Small intestine (tissue), 7 donors: ENCODE data around the gene PDE4C. TPM values are rescaled to one million over a fixed set of nuclear protein-coding genes. Genes with fewer than 3 reads are reported as not detected.

ENCODE experiments used
- DNase-seq, 2 donors: peaks; one replicate each; pipeline versions ENCODE4 v3.0.0 to v3.0.0-alpha.2; 2013
- FAIRE-seq: peaks from 2 replicates; lab custom pipeline; 2012; peaks lifted over from hg19 to GRCh38; lab: Jason Lieb, UNC
- H3K27ac ChIP-seq, 3 donors: one replicate each; pipeline ENCODE4 v1.5.1; 2013; ENCODE audit warnings: low read length in 2 of 3, mild to moderate bottlenecking in 2 of 3, control low read depth in 1 of 3, inconsistent platforms in 1 of 3, low read depth in 1 of 3, moderate library complexity in 1 of 3
- H3K27me3 ChIP-seq, 3 donors: one replicate each; pipeline ENCODE4 v1.6.1; 2013; ENCODE audit warnings: low read length in 3 of 3, inconsistent platforms in 1 of 3; ENCODE audit not compliant: control insufficient read depth in 3 of 3, insufficient read depth in 3 of 3
- H3K36me3 ChIP-seq, 3 donors: one replicate each; pipeline ENCODE4 v1.6.1; 2013; ENCODE audit warnings: low read length in 3 of 3, inconsistent platforms in 1 of 3, low read depth in 1 of 3, mild to moderate bottlenecking in 1 of 3, moderate library complexity in 1 of 3; ENCODE audit not compliant: control insufficient read depth in 3 of 3, insufficient read depth in 2 of 3
- H3K4me1 ChIP-seq, 3 donors: one replicate each; pipeline ENCODE4 v1.6.1; 2013; ENCODE audit warnings: low read length in 2 of 3, inconsistent platforms in 1 of 3, low read depth in 1 of 3, mild to moderate bottlenecking in 1 of 3, moderate library complexity in 1 of 3; ENCODE audit not compliant: control insufficient read depth in 3 of 3, insufficient read depth in 2 of 3
- H3K4me3 ChIP-seq, 3 donors: one replicate each; pipeline ENCODE4 v1.5.1; 2013; ENCODE audit warnings: low read length in 3 of 3, control low read depth in 1 of 3, inconsistent platforms in 1 of 3, low read depth in 1 of 3, mild to moderate bottlenecking in 1 of 3, moderate library complexity in 1 of 3
- H3K9me3 ChIP-seq, 2 donors: one replicate each; pipeline ENCODE4 v1.6.1; 2013; ENCODE audit warnings: low read depth in 1 of 2, low read length in 1 of 2; ENCODE audit not compliant: control insufficient read depth in 2 of 2, insufficient read depth in 1 of 2
- WGBS, 3 donors: extraction: QIAGEN DNeasy Blood & Tissue Kit; methylation state at CpG; one replicate each; pipeline ENCODE4 v1.1.7; 2013; 5-methylcytosine and 5-hydroxymethylcytosine counted together
- polyA plus RNA-seq, 4 donors: library from polyadenylated mRNA; stranded (reverse) in 3 of 4; unstranded in 1 of 4; fragments of 200-250 nt in 3 of 4; fragments of 120-200 nt in 1 of 4; gene quantifications; one replicate each; pipeline versions ENCODE4 v1.2.1 to v1.2.3, GENCODE V29; 2013
- donor health status: healthy with polysubstance abuse.
- donor health status: control.
- donor health status: control.
- donor health status: Bipolar disorder and iron deficiency.
- donor health status: healthy.

PDE4C gene
- polyA plus RNA-seq, 4 donors: 0.52 to 1.1 TPM; not detected in 2

DNA sequence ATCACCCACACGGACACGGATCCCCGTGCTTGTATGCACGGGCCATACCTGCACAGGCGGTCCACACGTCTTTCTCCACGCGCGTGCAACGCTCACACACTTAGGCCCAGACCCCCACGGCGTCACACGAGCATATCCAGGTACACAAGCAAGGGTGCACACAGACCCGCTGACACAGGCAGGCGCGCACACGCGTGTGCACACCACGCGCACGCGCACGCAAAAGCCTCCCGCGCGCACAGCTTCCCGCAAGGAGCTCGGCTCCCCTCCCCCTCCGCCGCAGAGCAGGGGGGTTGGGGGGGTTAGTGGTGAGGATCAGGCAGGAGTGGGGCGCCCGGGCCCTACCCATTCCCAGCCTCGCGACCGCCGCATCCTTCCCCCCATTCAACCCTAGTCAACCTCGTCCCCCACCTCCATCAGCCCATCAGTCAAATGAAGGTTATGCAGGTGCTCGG, 22.8 kb downstream of the PDE4C start:
- WGBS, 3 donors: 0 to 2% (median 1%) methylated on average over 23 to 38 of the region's 38 CpGs
- Histone ChIP-seq H3K4me1 (peaks cover 2 to 22% (median 4%) of the 10 kb centered on the region in 3 donors), H3K4me3 (peak overlapping the region; percentile 33 to 78 (median 53)), H3K27ac (peak overlapping the region in 2 of 3 donors; percentile 46 to 49), H3K36me3 (peaks cover 0 to 13% (median 2%) of the 10 kb centered on the region in 3 donors), H3K27me3 (peaks cover 0 to 9% (median 0%) of the 10 kb centered on the region in 3 donors), H3K9me3 (no peaks in the 10 kb centered on the region)
- peak in 1 of 2 donors; percentile 46 for DNase-seq
- no peak for FAIRE-seq

DNA sequence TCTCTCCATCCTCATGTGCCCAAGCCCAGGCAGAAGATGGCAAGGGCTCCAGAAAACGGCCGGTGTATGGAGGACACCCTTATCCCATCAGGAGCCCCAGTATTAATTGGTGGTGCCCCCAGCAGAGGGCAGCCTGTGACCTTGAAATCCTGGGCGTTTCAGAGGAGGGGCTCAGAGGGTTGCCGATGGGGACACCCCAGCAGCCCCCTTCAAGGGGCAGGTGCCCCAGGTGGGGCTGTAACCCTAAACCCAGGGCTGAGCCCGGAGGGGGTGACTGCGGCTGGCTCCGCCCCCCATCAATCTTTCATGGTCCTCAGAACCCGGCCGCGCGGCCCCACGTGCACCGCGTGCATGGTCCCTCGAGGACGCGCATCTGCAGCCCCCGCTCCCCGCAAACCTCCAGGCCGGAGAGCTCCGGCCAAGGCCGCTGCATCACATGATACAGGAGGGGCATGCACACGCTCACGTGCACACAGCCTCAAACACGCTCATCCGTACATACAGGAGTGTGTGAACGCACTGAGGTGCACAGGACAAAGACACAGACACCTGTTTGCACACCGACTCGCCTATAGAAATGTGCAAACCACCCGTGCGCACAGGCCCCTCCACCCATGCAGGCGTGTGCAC, 23.3 kb downstream of the PDE4C start:
- no peak overlapping the region for H3K27ac ChIP-seq
- no peaks in the 10 kb centered on the region for H3K9me3 ChIP-seq
- H3K4me1 ChIP-seq: peaks cover 2 to 22% (median 4%) of the 10 kb centered on the region in 3 donors
- DNase-seq: peak; percentile 25 to 46
- WGBS, 3 donors: 3 to 5% (median 5%) methylated on average over 30 to 32 of the region's 32 CpGs
- H3K36me3 ChIP-seq: peaks cover 0 to 19% (median 4%) of the 10 kb centered on the region in 3 donors
- H3K27me3 ChIP-seq: peaks cover 0 to 8% (median 0%) of the 10 kb centered on the region in 3 donors
- peak overlapping the region in 2 of 3 donors; percentile 53 to 78 for H3K4me3 ChIP-seq
- FAIRE-seq: no peak

DNA sequence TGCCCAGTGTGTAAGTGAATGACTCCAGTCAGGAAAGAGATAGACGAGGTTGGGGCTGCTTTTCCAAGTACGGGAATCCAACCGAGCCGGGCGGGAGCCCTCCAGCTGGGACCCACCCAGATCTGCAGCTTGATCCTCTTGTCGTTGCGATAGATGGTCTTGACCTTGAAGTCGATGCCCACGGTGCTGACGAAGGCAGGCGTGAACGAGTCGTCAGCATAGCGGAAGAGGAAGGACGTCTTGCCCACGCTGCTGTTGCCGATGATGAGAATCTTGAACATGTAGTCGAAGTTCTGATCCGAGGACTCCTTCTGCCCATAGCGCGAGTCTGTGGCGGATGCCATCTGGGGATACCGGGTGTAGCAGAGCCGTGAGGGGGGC, 23.9 kb downstream of the PDE4C start:
- 84 to 89% (median 88%) methylated on average over 24 of the region's 24 CpGs for WGBS, 3 donors
- Histone ChIP-seq H3K27ac (no peak overlapping the region), H3K9me3 (no peaks in the 10 kb centered on the region), H3K4me3 (peak overlapping the region in 1 of 3 donors; percentile 78), H3K4me1 (peaks cover 2 to 22% (median 4%) of the 10 kb centered on the region in 3 donors), H3K27me3 (peaks cover 0 to 8% (median 0%) of the 10 kb centered on the region in 3 donors), H3K36me3 (peaks cover 0 to 23% (median 4%) of the 10 kb centered on the region in 3 donors)
- no peak for DNase-seq
- FAIRE-seq: no peak

DNA sequence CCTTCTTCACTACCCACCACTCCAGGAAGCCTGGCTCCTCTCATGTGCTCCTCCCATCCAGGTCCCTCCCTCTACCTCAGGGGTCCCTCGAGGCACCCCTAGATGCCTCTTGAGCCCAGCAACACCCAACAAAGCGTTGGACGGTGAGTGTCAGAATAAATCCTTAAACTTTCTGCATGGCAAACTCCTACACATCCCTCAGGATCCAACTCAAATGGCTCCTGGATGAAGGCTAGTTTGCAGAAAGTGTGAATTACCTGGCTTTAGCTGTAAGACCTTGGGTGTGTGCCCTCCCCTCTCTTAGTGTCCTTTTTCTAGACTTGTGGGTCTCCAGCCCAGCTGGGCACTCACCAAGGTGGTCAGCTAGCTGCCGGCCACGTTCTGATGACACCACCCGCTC, 27.9 kb downstream of the PDE4C start:
- WGBS, 3 donors: 88 to 93% (median 92%) methylated on average over 6 of the region's 6 CpGs
- Histone ChIP-seq H3K36me3 (peaks cover 0 to 45% (median 8%) of the 10 kb centered on the region in 3 donors), H3K27me3 (peaks cover 0 to 8% (median 0%) of the 10 kb centered on the region in 3 donors), H3K27ac (no peak overlapping the region), H3K4me3 (no peak overlapping the region), H3K9me3 (no peaks in the 10 kb centered on the region), H3K4me1 (peaks cover 4 to 22% (median 9%) of the 10 kb centered on the region in 3 donors)
- DNase-seq: no peak
- FAIRE-seq: no peak

DNA sequence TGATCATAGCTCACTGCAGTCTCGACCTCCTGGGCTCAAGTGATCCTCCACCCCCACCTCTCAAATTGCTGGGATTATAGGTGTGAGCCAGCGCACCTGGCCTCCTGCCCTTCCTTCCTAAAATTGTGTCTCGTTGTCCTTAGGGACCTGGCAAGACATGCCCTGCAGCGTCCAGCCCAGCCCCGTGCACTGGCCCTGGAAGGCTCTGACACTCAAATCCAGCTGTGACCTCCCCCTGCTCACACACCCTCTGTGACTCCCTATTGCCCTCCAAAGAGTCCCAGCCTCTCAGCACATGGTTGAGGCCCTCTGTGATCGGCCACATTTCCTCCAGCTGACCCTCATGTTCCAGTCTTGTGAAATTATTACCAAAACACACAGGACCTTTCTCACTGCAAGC, 28.3 kb downstream of the PDE4C start:
- H3K9me3 ChIP-seq: no peaks in the 10 kb centered on the region
- DNase-seq (no peak), FAIRE-seq (no peak)
- H3K4me1 ChIP-seq: peaks cover 3 to 18% (median 9%) of the 10 kb centered on the region in 3 donors
- H3K36me3 ChIP-seq: peaks cover 0 to 45% (median 8%) of the 10 kb centered on the region in 3 donors
- WGBS, 3 donors: 75 to 85% (median 75%) methylated on average over 6 of the region's 6 CpGs
- H3K27ac ChIP-seq: no peak overlapping the region
- H3K27me3 ChIP-seq: peaks cover 0 to 4% (median 0%) of the 10 kb centered on the region in 3 donors
- no peak overlapping the region for H3K4me3 ChIP-seq

DNA sequence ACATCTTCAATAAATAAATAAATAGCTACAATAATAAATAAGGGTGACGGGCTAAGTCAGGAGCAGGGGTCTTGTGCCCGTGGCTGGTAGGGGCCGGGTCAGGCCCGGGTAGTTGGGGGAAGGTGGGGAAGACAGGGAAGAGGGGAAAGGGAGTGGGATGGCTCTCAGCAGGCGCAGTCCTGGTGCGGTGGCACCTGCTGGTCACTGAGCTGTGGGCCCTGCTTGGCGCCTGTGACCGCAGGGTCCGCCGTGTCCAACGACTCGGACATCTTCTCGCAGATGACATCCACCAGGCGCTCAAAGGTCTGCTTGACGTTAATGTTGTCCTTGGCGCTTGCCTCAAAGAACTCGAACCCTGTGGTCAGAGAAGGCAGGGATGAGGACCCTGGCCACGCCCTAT, 28.9 kb downstream of the PDE4C start:
- no peak overlapping the region for H3K4me3 ChIP-seq
- peaks cover 3 to 13% (median 9%) of the 10 kb centered on the region in 3 donors for H3K4me1 ChIP-seq
- FAIRE-seq: no peak
- 91 to 93% (median 92%) methylated on average over 18 of the region's 18 CpGs for WGBS, 3 donors
- no peaks in the 10 kb centered on the region for H3K27me3 ChIP-seq
- no peak overlapping the region for H3K27ac ChIP-seq
- no peaks in the 10 kb centered on the region for H3K9me3 ChIP-seq
- peaks cover 0 to 45% (median 8%) of the 10 kb centered on the region in 3 donors for H3K36me3 ChIP-seq
- DNase-seq: no peak

DNA sequence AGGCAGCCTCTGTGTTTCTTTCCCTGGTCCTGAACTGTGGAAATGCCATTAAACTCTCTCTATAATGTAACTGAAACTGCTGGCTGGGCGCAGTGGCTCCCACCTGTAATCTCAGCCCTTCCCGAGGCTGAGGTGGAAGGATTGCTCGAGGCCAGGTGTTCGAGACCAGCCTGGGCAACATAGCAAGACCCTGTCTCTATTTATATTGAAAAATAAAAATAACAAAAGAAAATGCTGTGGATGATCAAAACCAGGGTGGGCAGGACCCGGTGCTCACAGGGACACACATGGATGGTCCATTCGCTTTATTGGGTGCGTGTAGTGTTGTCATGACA, 29.8 kb downstream of the PDE4C start:
- WGBS, 3 donors: 81 to 91% (median 82%) methylated on average over 7 of the region's 7 CpGs
- H3K27me3 ChIP-seq: no peaks in the 10 kb centered on the region
- no peak for DNase-seq
- H3K9me3 ChIP-seq: no peaks in the 10 kb centered on the region
- peaks cover 0 to 45% (median 8%) of the 10 kb centered on the region in 3 donors for H3K36me3 ChIP-seq
- no peak for FAIRE-seq
- no peak overlapping the region for H3K4me3 ChIP-seq
- H3K4me1 ChIP-seq: peaks cover 3 to 20% (median 9%) of the 10 kb centered on the region in 3 donors
- no peak overlapping the region for H3K27ac ChIP-seq

DNA sequence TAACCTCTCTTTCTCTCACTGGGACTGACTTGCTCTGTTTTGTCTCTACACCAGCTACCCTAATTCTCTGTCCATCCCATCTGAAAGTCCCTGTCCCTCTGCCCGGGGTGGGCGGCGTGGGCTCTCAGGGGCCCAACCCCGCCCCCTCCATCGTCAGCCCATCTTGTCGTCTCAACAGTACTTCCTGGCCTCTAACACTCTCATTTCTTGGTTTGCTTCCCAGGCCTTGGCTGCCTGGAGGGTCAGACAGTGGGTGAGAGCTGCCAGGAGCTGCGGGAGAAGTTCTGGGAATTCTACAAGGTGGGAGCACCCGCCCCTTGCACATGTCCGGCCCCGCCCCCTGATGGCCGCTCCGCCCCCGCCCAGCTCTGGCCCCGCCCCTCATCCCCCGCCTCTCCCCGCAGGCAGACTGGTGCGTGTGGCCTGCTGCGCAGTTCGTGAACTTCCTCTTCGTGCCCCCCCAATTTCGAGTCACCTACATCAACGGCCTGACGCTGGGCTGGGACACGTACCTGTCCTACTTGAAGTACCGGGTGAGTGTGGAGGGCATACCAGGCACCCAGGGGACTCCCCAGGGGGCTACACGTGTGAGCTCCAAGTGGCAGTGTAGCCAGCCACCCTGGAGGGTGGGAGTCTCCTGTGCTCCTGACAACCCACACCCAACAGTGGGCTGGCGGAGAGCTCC, 31.5 kb downstream of the PDE4C start:
- peaks cover 0 to 40% (median 8%) of the 10 kb centered on the region in 3 donors for H3K36me3 ChIP-seq
- WGBS, 3 donors: 34 to 78% (median 52%) methylated on average over 20 to 27 of the region's 27 CpGs
- no peaks in the 10 kb centered on the region for H3K27me3 ChIP-seq
- DNase-seq: peak in 1 of 2 donors; percentile 17
- H3K9me3 ChIP-seq: no peaks in the 10 kb centered on the region
- no peak for FAIRE-seq
- H3K4me3 ChIP-seq: no peak overlapping the region
- H3K27ac ChIP-seq: peak overlapping the region in 1 of 3 donors; percentile 11
- peaks cover 3 to 20% (median 9%) of the 10 kb centered on the region in 3 donors for H3K4me1 ChIP-seq
